Erythroblast (primary cell): ENCODE measurements around the gene PCSK7.

ENCODE experiments used
- GATA1 ChIP-seq: IDR thresholded peaks from 2 replicates; pipeline ENCODE4 v1.6.1; 2011; ENCODE audit warnings: low read depth, mild to moderate bottlenecking, control low read depth, low read length, moderate library complexity
- POLR2A ChIP-seq: IDR thresholded peaks from 2 replicates; pipeline ENCODE4 v1.6.1; 2011; ENCODE audit warnings: mild to moderate bottlenecking, low read length

DNA sequence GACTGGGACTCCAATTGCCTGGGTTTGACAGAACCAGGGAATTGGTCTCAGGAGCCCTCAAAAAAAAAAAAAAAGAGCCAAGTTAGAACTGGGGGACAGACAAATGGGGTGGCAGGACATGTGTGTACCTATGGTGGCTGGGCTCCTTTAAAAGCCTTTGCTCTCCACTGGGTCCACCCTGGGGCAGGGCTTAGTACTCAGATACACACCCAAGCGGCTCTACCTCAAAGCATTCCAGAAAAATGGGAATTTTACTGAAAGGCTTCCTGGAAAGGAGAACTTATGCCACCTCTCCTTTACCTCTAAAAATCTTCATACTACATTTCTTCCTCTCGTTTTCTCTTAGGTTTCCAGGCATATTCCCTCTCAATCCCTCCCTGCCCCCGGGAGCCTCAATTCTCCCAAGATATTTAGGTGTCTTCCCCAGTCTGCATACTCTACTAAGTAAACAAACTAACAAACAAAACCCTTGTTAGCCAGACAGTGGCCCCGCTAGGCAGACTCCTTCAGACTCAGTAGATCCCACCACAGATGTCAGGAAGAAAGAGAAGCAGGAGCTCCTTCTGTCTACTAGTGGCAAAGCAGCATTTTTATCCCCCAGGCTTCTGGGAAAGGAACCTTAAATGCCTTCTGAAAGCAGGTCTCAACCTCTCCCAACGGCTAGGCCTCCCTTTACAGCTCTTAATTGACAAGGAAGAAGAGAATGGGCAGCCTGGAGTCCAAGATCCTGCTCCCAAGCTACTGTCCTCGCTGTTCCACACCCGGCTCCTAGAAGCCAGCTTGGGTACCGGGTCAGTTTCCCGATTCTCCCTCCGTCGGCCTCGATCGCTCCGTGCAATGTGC lies 653 bp downstream of the PCSK7 start:
- TF ChIP-seq POLR2A (no peak), GATA1 (no peak)
